GM23338 (cell line): ENCODE results near the gene MAPKAPK2. TPM values are rescaled to one million over a fixed set of nuclear protein-coding genes. Genes with fewer than 3 reads are reported as not detected.
A peak's percentile ranks its signal among the peaks of the same experiment; 100 is the strongest.

ENCODE experiments used
- ATAC-seq: fragments of 200-7000 bp; cut with Tn5 transposase; 3 replicates; pipeline ENCODE4 v1.9.1; 2020
- DNase-seq: peaks from one replicate; pipeline ENCODE4 v3.0.0-alpha.2; 2015; ENCODE audit warnings: low spot score
- H2AFZ ChIP-seq: fragments of 200-600 bp; sonication (generic); 2 replicates; pipeline ENCODE4 v1.8.0; 2016; ENCODE audit warnings: antibody characterized with exemption, mild to moderate bottlenecking, moderate library complexity
- H3F3A ChIP-seq: fragments of 200-600 bp; sonication (generic); replicated peaks from 2 replicates; pipeline ENCODE4 v1.8.0; 2017; ENCODE audit warnings: antibody characterized with exemption, mixed run types, low read depth
- H3K27ac ChIP-seq: fragments of 200-600 bp; sonication (generic); 2 replicates; pipeline ENCODE4 v1.6.1; 2016; ENCODE audit warnings: low read depth
- H3K27me3 ChIP-seq: fragments of 200-600 bp; sonication (generic); 2 replicates; pipeline ENCODE4 v1.8.0; 2016; ENCODE audit warnings: mild to moderate bottlenecking, mixed run types, moderate library complexity; ENCODE audit not compliant: insufficient read depth
- H3K36me3 ChIP-seq: fragments of 200-600 bp; sonication (generic); 2 replicates; pipeline ENCODE4 v1.8.0; 2016; ENCODE audit warnings: mild to moderate bottlenecking; ENCODE audit not compliant: insufficient read depth
- H3K4me1 ChIP-seq: fragments of 200-600 bp; sonication (generic); 2 replicates; pipeline ENCODE4 v1.8.0; 2016; ENCODE audit warnings: mild to moderate bottlenecking, moderate library complexity; ENCODE audit not compliant: insufficient read depth
- H3K4me2 ChIP-seq: fragments of 200-600 bp; sonication (generic); 2 replicates; pipeline ENCODE4 v1.7.1; 2017; ENCODE audit warnings: mixed run types
- H3K4me3 ChIP-seq: fragments of 200-600 bp; sonication (generic); 2 replicates; pipeline ENCODE4 v1.6.1; 2016; ENCODE audit warnings: mixed run types
- H3K79me2 ChIP-seq: fragments of 200-600 bp; sonication (generic); replicated peaks from 2 replicates; pipeline ENCODE4 v1.8.0; 2017; ENCODE audit warnings: mild to moderate bottlenecking; ENCODE audit not compliant: insufficient read depth
- H3K9me2 ChIP-seq: fragments of 200-600 bp; sonication (generic); 2 replicates; pipeline ENCODE4 v1.8.0; 2017; ENCODE audit not compliant: insufficient read depth
- H4K20me1 ChIP-seq: fragments of 200-600 bp; sonication (generic); replicated peaks from 2 replicates; pipeline ENCODE4 v1.8.0; 2017; ENCODE audit warnings: mild to moderate bottlenecking; ENCODE audit not compliant: insufficient read depth
- H3K27ac Mint-ChIP-seq: 2 replicates; pipeline ENCODE4 v1.8.0; 2020; ENCODE audit warnings: inconsistent platforms, mild to moderate bottlenecking, moderate library complexity, mixed read lengths
- H3K27me3 Mint-ChIP-seq: 3 replicates; pipeline ENCODE4 v1.8.0; 2022; ENCODE audit warnings: low read depth, mild to moderate bottlenecking, moderate library complexity, mixed read lengths, inconsistent platforms; ENCODE audit not compliant: insufficient read depth, poor library complexity
- H3K36me3 Mint-ChIP-seq: 3 replicates; pipeline ENCODE4 v1.8.0; 2021; ENCODE audit warnings: low read depth, mild to moderate bottlenecking, inconsistent platforms, moderate library complexity, mixed read lengths
- H3K4me1 Mint-ChIP-seq: 3 replicates; pipeline ENCODE4 v1.8.0; 2020; ENCODE audit warnings: mild to moderate bottlenecking, inconsistent platforms, mixed read lengths
- H3K4me3 Mint-ChIP-seq: 3 replicates; pipeline ENCODE4 v1.8.0; 2021; ENCODE audit warnings: moderate library complexity, mild to moderate bottlenecking, inconsistent platforms, mixed read lengths
- H3K9me3 Mint-ChIP-seq: 3 replicates; pipeline ENCODE4 v1.8.0; 2020; ENCODE audit warnings: moderate library complexity, mild to moderate bottlenecking, inconsistent platforms, mixed read lengths
- CREB1 ChIP-seq: fragments of 250-450 bp; sonication (Bioruptor Pico); IDR thresholded peaks from 2 replicates; pipeline ENCODE4 v1.5.0; 2020; ENCODE audit warnings: low read depth, mild to moderate bottlenecking, moderate library complexity
- EZH2 ChIP-seq: fragments of 200-600 bp; sonication (generic); IDR thresholded peaks from one replicate; pipeline ENCODE4 v1.8.0; 2017; ENCODE audit warnings: antibody characterized with exemption, mild to moderate bottlenecking, low read depth; ENCODE audit not compliant: unreplicated experiment
- EZH2phosphoT487 ChIP-seq: fragments of 200-600 bp; sonication (generic); IDR thresholded peaks from one replicate; pipeline ENCODE4 v1.8.1; 2018; ENCODE audit warnings: antibody characterized with exemption; ENCODE audit not compliant: unreplicated experiment
- JUNB ChIP-seq: IDR thresholded peaks from one replicate; pipeline ENCODE4 v1.6.1; 2016; ENCODE audit warnings: antibody characterized with exemption; ENCODE audit not compliant: unreplicated experiment
- NANOG ChIP-seq: IDR thresholded peaks from 2 replicates; pipeline ENCODE4 v1.6.1; 2016; ENCODE audit warnings: antibody characterized with exemption, borderline replicate concordance
- POLR2AphosphoS5 ChIP-seq: IDR thresholded peaks from 2 replicates; pipeline ENCODE4 v1.6.1; 2016; ENCODE audit warnings: antibody characterized with exemption, low read depth
- REST ChIP-seq: IDR thresholded peaks from one replicate; pipeline ENCODE4 v1.6.1; 2018; ENCODE audit warnings: antibody characterized with exemption; ENCODE audit not compliant: unreplicated experiment
- STAT1 ChIP-seq: IDR thresholded peaks from one replicate; pipeline ENCODE4 v1.6.1; 2016; ENCODE audit warnings: antibody characterized with exemption; ENCODE audit not compliant: unreplicated experiment
- ZNF114 ChIP-seq: fragments of 250-450 bp; sonication (Bioruptor Pico); IDR thresholded peaks from 2 replicates; pipeline ENCODE4 v1.5.0; 2020; ENCODE audit warnings: mild to moderate bottlenecking, moderate library complexity
- ZNF331 ChIP-seq: fragments of 250-450 bp; sonication (Bioruptor Pico); IDR thresholded peaks from 2 replicates; pipeline ENCODE4 v1.5.0; 2020; ENCODE audit warnings: low read depth, mild to moderate bottlenecking, moderate library complexity
- polyA plus RNA-seq: library from polyadenylated mRNA; unstranded; fragments of >200 nt; fragmentation: Nextera tagmentation; extraction: Ambion mirVana; gene quantifications from 2 replicates; pipeline ENCODE4 v1.2.1, GENCODE V29; 2016
- total RNA-seq: library from RNA; depleted of rRNA; stranded (reverse); fragments of >200 nt; shearing (Covaris generic); gene quantifications from 2 replicates; pipeline ENCODE4 v1.2.3, GENCODE V29; 2014
- TF ChIP-seq, protein P1 (sequence below): IDR thresholded peaks from 2 replicates; pipeline ENCODE4 v1.6.1; 2016; ENCODE audit warnings: antibody characterized with exemption
- TF ChIP-seq, protein P2 (sequence below), 2 experiments: fragments of 200-600 bp in 1 of 2; sonication (generic) in 1 of 2; conservative IDR thresholded peaks; 2 replicates each; pipeline versions ENCODE4 v1.5.1 to v1.6.1; 2016 to 2017; ENCODE audit warnings: antibody characterized with exemption in 2 of 2, low read depth in 2 of 2, mild to moderate bottlenecking in 2 of 2, moderate library complexity in 1 of 2
- TF ChIP-seq, protein P3 (sequence below): fragments of 250-450 bp; sonication (Bioruptor Pico); IDR thresholded peaks from 2 replicates; pipeline ENCODE4 v1.5.0; 2020; ENCODE audit warnings: mild to moderate bottlenecking, moderate library complexity

The MAPKAPK2 gene
- total and polyA plus RNA-seq, 2 experiments from 2014 or later, result 10.1 to 30.4 TPM

- Mint-ChIP-seq H3K9me3 (no peaks in the 10 kb centered on the region), H3K4me1 (peaks cover 40% of the 10 kb centered on the region), H3K27me3 (peaks cover 37% of the 10 kb centered on the region), H3K36me3 (peaks cover 3% of the 10 kb centered on the region; the same call in 1 of the 3 replicates), H3K4me3 (peak overlapping the region; percentile 81), H3K27ac (no peak overlapping the region)
- Histone ChIP-seq H4K20me1 (peaks cover 25% of the 10 kb centered on the region), H3K79me2 (peaks cover 24% of the 10 kb centered on the region), H3K27me3 (peaks cover 43% of the 10 kb centered on the region), H3K4me2 (peak overlapping the region; percentile 94), H2AFZ (no peak overlapping the region), H3K27ac (no peak overlapping the region), H3K4me1 (peaks cover 32% of the 10 kb centered on the region), H3K4me3 (peak overlapping the region; percentile 74), H3K9me2 (no peaks in the 10 kb centered on the region), H3K36me3 (no peaks in the 10 kb centered on the region), H3F3A (peaks cover 11% of the 10 kb centered on the region; the same call in 1 of the 2 replicates)
- no peak for ATAC-seq
- no peak for DNase-seq
- no peak for TF ChIP-seq ZNF331 (CRISPR knock-in tag)
- no peak for TF ChIP-seq CREB1 (CRISPR knock-in tag)
- TF ChIP-seq JUNB, result no peak
- no peak for TF ChIP-seq ZNF114 (CRISPR knock-in tag)
- no peak for TF ChIP-seq EZH2
- TF ChIP-seq EZH2phosphoT487, result no peak
- TF ChIP-seq, protein P1, sequence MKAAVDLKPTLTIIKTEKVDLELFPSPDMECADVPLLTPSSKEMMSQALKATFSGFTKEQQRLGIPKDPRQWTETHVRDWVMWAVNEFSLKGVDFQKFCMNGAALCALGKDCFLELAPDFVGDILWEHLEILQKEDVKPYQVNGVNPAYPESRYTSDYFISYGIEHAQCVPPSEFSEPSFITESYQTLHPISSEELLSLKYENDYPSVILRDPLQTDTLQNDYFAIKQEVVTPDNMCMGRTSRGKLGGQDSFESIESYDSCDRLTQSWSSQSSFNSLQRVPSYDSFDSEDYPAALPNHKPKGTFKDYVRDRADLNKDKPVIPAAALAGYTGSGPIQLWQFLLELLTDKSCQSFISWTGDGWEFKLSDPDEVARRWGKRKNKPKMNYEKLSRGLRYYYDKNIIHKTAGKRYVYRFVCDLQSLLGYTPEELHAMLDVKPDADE, result no peak
- TF ChIP-seq, protein P2, sequence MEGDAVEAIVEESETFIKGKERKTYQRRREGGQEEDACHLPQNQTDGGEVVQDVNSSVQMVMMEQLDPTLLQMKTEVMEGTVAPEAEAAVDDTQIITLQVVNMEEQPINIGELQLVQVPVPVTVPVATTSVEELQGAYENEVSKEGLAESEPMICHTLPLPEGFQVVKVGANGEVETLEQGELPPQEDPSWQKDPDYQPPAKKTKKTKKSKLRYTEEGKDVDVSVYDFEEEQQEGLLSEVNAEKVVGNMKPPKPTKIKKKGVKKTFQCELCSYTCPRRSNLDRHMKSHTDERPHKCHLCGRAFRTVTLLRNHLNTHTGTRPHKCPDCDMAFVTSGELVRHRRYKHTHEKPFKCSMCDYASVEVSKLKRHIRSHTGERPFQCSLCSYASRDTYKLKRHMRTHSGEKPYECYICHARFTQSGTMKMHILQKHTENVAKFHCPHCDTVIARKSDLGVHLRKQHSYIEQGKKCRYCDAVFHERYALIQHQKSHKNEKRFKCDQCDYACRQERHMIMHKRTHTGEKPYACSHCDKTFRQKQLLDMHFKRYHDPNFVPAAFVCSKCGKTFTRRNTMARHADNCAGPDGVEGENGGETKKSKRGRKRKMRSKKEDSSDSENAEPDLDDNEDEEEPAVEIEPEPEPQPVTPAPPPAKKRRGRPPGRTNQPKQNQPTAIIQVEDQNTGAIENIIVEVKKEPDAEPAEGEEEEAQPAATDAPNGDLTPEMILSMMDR (conservative IDR thresholded peaks at IDR 0.05; ENCODE audit: low read depth in 2 of 2), result no peak
- TF ChIP-seq, protein P3, sequence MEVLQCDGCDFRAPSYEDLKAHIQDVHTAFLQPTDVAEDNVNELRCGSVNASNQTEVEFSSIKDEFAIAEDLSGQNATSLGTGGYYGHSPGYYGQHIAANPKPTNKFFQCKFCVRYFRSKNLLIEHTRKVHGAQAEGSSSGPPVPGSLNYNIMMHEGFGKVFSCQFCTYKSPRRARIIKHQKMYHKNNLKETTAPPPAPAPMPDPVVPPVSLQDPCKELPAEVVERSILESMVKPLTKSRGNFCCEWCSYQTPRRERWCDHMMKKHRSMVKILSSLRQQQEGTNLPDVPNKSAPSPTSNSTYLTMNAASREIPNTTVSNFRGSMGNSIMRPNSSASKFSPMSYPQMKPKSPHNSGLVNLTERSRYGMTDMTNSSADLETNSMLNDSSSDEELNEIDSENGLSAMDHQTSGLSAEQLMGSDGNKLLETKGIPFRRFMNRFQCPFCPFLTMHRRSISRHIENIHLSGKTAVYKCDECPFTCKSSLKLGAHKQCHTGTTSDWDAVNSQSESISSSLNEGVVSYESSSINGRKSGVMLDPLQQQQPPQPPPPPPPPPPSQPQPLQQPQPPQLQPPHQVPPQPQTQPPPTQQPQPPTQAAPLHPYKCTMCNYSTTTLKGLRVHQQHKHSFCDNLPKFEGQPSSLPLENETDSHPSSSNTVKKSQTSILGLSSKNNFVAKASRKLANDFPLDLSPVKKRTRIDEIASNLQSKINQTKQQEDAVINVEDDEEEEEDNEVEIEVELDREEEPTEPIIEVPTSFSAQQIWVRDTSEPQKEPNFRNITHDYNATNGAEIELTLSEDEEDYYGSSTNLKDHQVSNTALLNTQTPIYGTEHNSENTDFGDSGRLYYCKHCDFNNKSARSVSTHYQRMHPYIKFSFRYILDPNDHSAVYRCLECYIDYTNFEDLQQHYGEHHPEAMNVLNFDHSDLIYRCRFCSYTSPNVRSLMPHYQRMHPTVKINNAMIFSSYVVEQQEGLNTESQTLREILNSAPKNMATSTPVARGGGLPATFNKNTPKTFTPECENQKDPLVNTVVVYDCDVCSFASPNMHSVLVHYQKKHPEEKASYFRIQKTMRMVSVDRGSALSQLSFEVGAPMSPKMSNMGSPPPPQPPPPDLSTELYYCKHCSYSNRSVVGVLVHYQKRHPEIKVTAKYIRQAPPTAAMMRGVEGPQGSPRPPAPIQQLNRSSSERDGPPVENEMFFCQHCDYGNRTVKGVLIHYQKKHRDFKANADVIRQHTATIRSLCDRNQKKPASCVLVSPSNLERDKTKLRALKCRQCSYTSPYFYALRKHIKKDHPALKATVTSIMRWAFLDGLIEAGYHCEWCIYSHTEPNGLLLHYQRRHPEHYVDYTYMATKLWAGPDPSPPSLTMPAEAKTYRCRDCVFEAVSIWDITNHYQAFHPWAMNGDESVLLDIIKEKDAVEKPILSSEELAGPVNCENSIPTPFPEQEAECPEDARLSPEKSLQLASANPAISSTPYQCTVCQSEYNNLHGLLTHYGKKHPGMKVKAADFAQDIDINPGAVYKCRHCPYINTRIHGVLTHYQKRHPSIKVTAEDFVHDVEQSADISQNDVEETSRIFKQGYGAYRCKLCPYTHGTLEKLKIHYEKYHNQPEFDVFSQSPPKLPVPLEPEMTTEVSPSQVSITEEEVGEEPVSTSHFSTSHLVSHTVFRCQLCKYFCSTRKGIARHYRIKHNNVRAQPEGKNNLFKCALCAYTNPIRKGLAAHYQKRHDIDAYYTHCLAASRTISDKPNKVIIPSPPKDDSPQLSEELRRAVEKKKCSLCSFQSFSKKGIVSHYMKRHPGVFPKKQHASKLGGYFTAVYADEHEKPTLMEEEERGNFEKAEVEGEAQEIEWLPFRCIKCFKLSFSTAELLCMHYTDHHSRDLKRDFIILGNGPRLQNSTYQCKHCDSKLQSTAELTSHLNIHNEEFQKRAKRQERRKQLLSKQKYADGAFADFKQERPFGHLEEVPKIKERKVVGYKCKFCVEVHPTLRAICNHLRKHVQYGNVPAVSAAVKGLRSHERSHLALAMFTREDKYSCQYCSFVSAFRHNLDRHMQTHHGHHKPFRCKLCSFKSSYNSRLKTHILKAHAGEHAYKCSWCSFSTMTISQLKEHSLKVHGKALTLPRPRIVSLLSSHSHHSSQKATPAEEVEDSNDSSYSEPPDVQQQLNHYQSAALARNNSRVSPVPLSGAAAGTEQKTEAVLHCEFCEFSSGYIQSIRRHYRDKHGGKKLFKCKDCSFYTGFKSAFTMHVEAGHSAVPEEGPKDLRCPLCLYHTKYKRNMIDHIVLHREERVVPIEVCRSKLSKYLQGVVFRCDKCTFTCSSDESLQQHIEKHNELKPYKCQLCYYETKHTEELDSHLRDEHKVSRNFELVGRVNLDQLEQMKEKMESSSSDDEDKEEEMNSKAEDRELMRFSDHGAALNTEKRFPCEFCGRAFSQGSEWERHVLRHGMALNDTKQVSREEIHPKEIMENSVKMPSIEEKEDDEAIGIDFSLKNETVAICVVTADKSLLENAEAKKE (CRISPR knock-in tag), result no peak
- TF ChIP-seq POLR2AphosphoS5, result no peak
- TF ChIP-seq STAT1, result no peak
- no peak for TF ChIP-seq NANOG
- no peak for TF ChIP-seq REST
Observed at GRCh38 chr1:206684003-206684402, 702 bp upstream of the MAPKAPK2 start.
